C4-2B (cell line): ENCODE results near the gene SMIM15.

Experiments used
- H3K27ac ChIP-seq: fragments of 450-650 bp; 2 replicates; pipeline ENCODE4 v1.5.1; 2017
- CTCF ChIP-seq: fragments of 450-650 bp; conservative IDR thresholded peaks from 2 replicates; pipeline ENCODE4 v1.5.1; 2017; ENCODE audit warnings: mild to moderate bottlenecking
- ZFX ChIP-seq: fragments of 450-650 bp; IDR thresholded peaks from 2 replicates; pipeline ENCODE4 v1.6.1; 2017

The SMIM15 gene

GRCh38 chr5:61139094-61139873 is 23.0 kb downstream of the SMIM15 start:
- no peak for TF ChIP-seq ZFX
- peak; percentile 47 for TF ChIP-seq CTCF

GRCh38 chr5:61137835-61138234 is 24.4 kb downstream of the SMIM15 start:
- H3K27ac ChIP-seq: no peak overlapping the region
- no peak for TF ChIP-seq ZFX
- TF ChIP-seq CTCF: no peak

More at GRCh38 chr5:61139094-61139873, 23.0 kb downstream of the SMIM15 start:
- no peak overlapping the region for H3K27ac ChIP-seq

- TF ChIP-seq CTCF: no peak; the same call in 1 of the 2 replicates
- no peak for TF ChIP-seq ZFX
- H3K27ac ChIP-seq: no peak overlapping the region
Observed at GRCh38 chr5:61132559-61132958, 29.7 kb downstream of the SMIM15 start.

GRCh38 chr5:61130289-61130688 is 32.0 kb downstream of the SMIM15 start:
- H3K27ac ChIP-seq: no peak overlapping the region
- TF ChIP-seq CTCF (no peak), ZFX (no peak)

- H3K27ac ChIP-seq: peak overlapping the region; percentile 63; the same call in 1 of the 2 replicates
- TF ChIP-seq ZFX: no peak
- TF ChIP-seq CTCF: no peak
Observed at GRCh38 chr5:61123145-61123544, 39.1 kb downstream of the SMIM15 start.

GRCh38 chr5:61120534-61120933 is 41.7 kb downstream of the SMIM15 start:
- TF ChIP-seq CTCF: no peak
- TF ChIP-seq ZFX: no peak
- no peak overlapping the region for H3K27ac ChIP-seq

GRCh38 chr5:61119066-61119465 is 43.2 kb downstream of the SMIM15 start:
- no peak overlapping the region for H3K27ac ChIP-seq
- TF ChIP-seq CTCF (no peak), ZFX (no peak)
